HEK293 (cell line): Measurements from ENCODE around the gene PDE9A.

Experiments used
- TSHZ1 ChIP-seq: fragments of 450-650 bp; formaldehyde crosslinking; IDR thresholded peaks from 2 replicates; pipeline ENCODE4 v1.5.1; 2016; ENCODE audit warnings: missing biosample characterization, missing genetic modification characterization, borderline replicate concordance
- ZEB2 ChIP-seq: fragments of 450-650 bp; formaldehyde crosslinking; IDR thresholded peaks from 2 replicates; pipeline ENCODE4 v1.5.1; 2016; ENCODE audit warnings: missing biosample characterization, missing genetic modification characterization
- ZNF174 ChIP-seq: fragments of 450-650 bp; formaldehyde crosslinking; IDR thresholded peaks from 2 replicates; pipeline ENCODE4 v1.5.0; 2017; ENCODE audit warnings: missing biosample characterization, mild to moderate bottlenecking, missing genetic modification characterization
- ZNF362 ChIP-seq: fragments of 450-650 bp; formaldehyde crosslinking; IDR thresholded peaks from 2 replicates; pipeline ENCODE4 v1.5.1; 2016; ENCODE audit warnings: missing biosample characterization, missing genetic modification characterization
- ZNF423 ChIP-seq: fragments of 450-650 bp; formaldehyde crosslinking; IDR thresholded peaks from 2 replicates; pipeline ENCODE4 v1.5.1; 2016; ENCODE audit warnings: missing biosample characterization, missing genetic modification characterization
- ZNF560 ChIP-seq: fragments of 450-650 bp; formaldehyde crosslinking; IDR thresholded peaks from 2 replicates; pipeline ENCODE4 v1.5.1; 2017; ENCODE audit warnings: missing biosample characterization, missing genetic modification characterization, borderline replicate concordance
- ZNF623 ChIP-seq: fragments of 450-650 bp; formaldehyde crosslinking; IDR thresholded peaks from 2 replicates; pipeline ENCODE4 v1.5.1; 2016; ENCODE audit warnings: missing biosample characterization, missing genetic modification characterization
- ZNF701 ChIP-seq: fragments of 450-650 bp; formaldehyde crosslinking; IDR thresholded peaks from 2 replicates; pipeline ENCODE4 v1.5.1; 2016; ENCODE audit warnings: missing biosample characterization, missing genetic modification characterization
- TF ChIP-seq, protein P1 (sequence below): fragments of 450-650 bp; formaldehyde crosslinking; IDR thresholded peaks from 2 replicates; pipeline ENCODE4 v1.5.1; 2016; ENCODE audit warnings: missing biosample characterization, missing genetic modification characterization

DNA sequence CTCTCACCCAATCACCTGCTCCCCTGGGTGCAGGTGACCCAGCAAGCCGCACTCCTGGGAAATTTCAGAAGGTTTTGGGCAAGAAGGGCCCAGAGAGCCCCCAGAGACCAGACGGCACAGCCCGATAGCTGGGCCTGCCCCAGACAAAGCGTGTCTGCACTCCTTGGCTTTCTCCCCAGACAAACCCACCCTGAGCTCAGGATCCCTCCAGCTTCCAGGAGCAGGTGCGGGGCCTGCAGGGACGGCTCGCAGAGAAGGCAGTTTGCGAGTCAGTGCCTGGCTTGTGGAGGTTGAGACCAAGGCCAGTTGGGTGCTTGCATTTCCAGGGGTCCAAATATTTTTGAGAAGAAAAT is 6.7 kb downstream of the PDE9A start:
- no peak for TF ChIP-seq ZNF174 (tag by site-specific recombination)
- TF ChIP-seq, protein P1, sequence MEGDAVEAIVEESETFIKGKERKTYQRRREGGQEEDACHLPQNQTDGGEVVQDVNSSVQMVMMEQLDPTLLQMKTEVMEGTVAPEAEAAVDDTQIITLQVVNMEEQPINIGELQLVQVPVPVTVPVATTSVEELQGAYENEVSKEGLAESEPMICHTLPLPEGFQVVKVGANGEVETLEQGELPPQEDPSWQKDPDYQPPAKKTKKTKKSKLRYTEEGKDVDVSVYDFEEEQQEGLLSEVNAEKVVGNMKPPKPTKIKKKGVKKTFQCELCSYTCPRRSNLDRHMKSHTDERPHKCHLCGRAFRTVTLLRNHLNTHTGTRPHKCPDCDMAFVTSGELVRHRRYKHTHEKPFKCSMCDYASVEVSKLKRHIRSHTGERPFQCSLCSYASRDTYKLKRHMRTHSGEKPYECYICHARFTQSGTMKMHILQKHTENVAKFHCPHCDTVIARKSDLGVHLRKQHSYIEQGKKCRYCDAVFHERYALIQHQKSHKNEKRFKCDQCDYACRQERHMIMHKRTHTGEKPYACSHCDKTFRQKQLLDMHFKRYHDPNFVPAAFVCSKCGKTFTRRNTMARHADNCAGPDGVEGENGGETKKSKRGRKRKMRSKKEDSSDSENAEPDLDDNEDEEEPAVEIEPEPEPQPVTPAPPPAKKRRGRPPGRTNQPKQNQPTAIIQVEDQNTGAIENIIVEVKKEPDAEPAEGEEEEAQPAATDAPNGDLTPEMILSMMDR (tag by site-specific recombination): no peak
- TF ChIP-seq ZNF701 (tag by site-specific recombination): no peak
- TF ChIP-seq ZEB2: no peak
- no peak for TF ChIP-seq ZNF560 (tag by site-specific recombination)
- no peak for TF ChIP-seq ZNF623 (tag by site-specific recombination)
- no peak for TF ChIP-seq TSHZ1 (tag by site-specific recombination)
- TF ChIP-seq ZNF362 (tag by site-specific recombination): no peak
- TF ChIP-seq ZNF423: no peak
